ENCODE data around the gene ELF3. TPM values are rescaled to one million over a fixed set of nuclear protein-coding genes. Genes with fewer than 3 reads are reported as not detected.
"Not testable (repeated sequence)": the region's sequence is repeated elsewhere in the genome, so short reads cannot be mapped to it uniquely, and the experiment has no call there.

Gene ELF3
- 0.47 TPM for polyA plus RNA-seq (2012; ENCODE audit: missing spikeins)

DNA sequence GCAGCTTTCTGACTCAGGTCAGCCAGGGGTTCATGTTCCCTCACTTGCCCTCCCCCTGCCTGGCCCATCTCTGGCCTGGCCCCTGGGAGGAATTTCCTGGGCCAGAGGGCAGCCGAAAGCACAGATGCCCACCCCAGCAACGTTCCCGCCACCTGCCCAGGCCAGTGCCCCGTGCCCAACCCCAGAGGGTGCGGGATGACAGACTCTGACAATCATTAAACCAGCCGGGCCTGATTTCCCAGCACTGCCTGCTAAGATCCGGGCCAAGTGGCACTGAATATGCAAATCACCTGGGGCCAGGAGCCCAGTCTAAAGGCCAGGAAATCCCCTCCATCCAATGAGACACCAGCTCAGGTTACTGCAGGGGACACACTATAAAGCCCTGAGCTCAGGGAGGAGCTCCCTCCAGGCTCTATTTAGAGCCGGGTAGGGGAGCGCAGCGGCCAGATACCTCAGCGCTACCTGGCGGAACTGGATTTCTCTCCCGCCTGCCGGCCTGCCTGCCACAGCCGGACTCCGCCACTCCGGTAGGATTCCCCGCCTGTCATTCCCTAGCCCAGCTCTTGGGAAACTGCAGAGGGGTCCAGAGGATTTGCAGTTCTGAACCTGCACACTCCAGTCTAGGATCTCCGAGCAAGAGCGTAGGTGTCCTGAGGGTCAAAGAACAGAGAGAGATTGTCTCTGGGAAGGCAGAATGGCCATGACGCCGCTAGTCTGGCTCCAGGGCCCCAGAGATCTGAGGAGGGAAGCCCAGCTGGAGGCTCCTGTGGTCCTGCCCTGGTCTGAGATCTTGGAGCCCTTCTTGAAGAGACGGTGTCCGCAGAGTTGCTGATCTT is at the start of gene ELF3:
ELF3 (plus strand) TSS at position 408 of the 836 bp plus-strand sequence. CDS start 550 bp downstream, outside the sequence.
- FAIRE-seq (peak; percentile 69), DNase-seq (ENCODE audit: insufficient read length) (peak; percentile 58)
- no peak for TF ChIP-seq TAF1 (IDR thresholded peaks at IDR 0.05; ENCODE audit: borderline replicate concordance, low read depth, low read length)
- no peak for TF ChIP-seq POLR2A (IDR thresholded peaks at IDR 0.05; ENCODE audit: low read depth, low read length)
- no peak for TF ChIP-seq POLR2AphosphoS5 (IDR thresholded peaks at IDR 0.05; ENCODE audit: low read depth, low read length)

- not testable (repeated sequence) for FAIRE-seq; DNase-seq (ENCODE audit: insufficient read length)
These were observed 48.0 kb upstream of the ELF3 start for GRCh38 chr1:201962382-201962781.

DNA sequence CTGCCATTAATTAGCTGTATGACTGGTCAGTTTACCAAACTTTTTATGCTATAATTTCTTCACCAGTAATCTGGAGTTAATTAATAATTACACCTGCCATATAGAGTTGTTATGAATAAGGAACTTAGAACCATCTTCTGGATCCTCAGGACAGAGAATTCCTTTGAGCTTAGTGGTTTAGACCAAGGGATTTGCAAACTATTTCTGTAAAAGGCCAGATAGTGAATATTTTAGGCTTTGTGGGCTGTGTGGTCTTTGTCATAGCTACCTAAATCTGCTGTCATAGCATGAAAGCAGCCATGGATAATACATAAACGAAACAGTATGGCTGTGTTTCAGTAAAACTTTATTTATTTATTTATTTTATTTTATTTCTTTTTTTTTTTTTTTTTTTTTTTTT is 46.1 kb upstream of the ELF3 start:
- DNase-seq (ENCODE audit: insufficient read length) (no peak), FAIRE-seq (no peak)
- TF ChIP-seq TAF1 (IDR thresholded peaks at IDR 0.05; ENCODE audit: borderline replicate concordance, low read depth, low read length) (no peak), POLR2A (IDR thresholded peaks at IDR 0.05; ENCODE audit: low read depth, low read length) (no peak), POLR2AphosphoS5 (IDR thresholded peaks at IDR 0.05; ENCODE audit: low read depth, low read length) (no peak)

GRCh38 chr1:201966171-201966570 is 44.2 kb upstream of the ELF3 start:
- TF ChIP-seq POLR2A (IDR thresholded peaks at IDR 0.05; ENCODE audit: low read depth, low read length) = no peak
- no peak for TF ChIP-seq TAF1 (IDR thresholded peaks at IDR 0.05; ENCODE audit: borderline replicate concordance, low read depth, low read length)
- no peak for TF ChIP-seq POLR2AphosphoS5 (IDR thresholded peaks at IDR 0.05; ENCODE audit: low read depth, low read length)
- DNase-seq (ENCODE audit: insufficient read length) (no peak), FAIRE-seq (no peak)

DNA sequence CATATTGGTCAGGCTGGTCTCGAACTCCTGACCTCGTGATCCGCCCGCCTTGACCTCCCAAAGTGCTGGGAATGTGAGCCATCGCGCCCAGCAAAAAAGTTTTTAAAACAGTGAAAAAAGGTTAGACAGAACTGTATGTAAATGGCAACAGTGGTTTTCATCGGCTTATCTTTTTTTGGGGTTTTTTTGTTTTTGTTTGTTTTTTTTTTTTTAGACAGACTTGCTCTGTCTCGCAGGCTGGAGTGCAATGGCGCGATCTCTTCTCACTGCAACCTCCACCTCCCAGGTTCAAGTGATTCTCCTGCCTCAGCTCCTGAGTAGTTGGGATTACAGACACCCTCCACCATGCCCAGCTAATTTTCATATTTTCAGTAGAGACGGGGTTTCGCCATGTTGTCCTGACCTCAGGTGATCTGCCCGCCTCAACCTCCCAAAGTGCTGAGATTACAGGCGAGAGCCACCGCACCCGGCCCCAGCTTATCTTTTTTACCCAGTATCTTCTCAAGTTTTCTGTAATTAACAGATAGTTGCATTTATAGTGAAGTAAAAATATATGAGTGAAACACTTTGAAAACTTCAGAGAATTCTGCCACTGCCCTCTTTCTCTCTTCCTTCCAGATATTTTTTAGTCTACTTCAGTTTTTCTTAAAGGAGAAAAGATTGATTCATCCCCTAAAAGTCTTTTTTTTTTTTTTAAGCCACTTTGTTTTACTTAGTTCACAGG is 42.0 kb upstream of the ELF3 start:
- TF ChIP-seq POLR2AphosphoS5 (IDR thresholded peaks at IDR 0.05; ENCODE audit: low read depth, low read length) = no peak
- no peak for TF ChIP-seq TAF1 (IDR thresholded peaks at IDR 0.05; ENCODE audit: borderline replicate concordance, low read depth, low read length)
- TF ChIP-seq POLR2A (IDR thresholded peaks at IDR 0.05; ENCODE audit: low read depth, low read length) = no peak
- DNase-seq (ENCODE audit: insufficient read length) (no peak), FAIRE-seq (no peak)

DNA sequence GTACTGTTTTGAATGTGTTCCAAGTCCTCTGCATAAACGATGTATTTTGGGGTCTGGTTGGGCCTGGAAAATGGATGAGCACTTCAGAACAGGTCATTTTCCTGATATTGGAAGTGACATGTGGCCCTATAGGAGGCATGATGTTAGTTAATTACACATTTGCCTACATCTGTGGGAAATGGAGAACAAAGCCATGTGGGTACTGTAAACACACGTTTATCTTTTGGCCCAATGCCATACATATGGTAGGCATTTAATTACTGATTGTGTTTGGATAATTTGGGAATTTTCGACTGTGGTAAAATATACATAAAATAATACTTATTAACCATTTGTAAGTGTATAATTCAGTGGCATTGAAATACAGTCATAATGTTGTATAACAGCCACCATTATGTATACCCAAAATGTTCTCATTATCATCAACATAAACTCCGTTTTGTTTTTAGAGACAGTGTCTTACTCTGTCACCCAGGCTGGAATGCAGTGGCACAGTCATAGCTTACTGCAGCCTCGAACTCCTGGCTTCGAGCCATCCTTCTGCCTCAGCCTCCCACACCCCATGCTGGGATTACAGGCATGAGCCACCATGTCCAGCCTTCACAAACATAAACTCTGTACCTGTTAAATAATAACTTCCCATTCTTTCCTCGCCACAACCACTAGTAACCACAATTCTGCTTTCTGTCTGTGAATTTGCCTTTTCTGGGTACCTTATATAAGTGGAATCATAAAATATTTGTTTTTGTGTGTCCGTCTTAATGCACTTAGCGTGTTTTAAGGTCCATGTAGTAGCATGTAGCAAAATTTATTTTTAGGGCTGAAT is 39.8 kb upstream of the ELF3 start:
- TF ChIP-seq POLR2A (IDR thresholded peaks at IDR 0.05; ENCODE audit: low read depth, low read length) (peak; percentile 53; the same call in 1 of the 2 replicates), POLR2AphosphoS5 (IDR thresholded peaks at IDR 0.05; ENCODE audit: low read depth, low read length) (no peak; the same call in 1 of the 2 replicates), TAF1 (IDR thresholded peaks at IDR 0.05; ENCODE audit: borderline replicate concordance, low read depth, low read length) (no peak)
- FAIRE-seq = no peak
- no peak for DNase-seq (ENCODE audit: insufficient read length)

DNA sequence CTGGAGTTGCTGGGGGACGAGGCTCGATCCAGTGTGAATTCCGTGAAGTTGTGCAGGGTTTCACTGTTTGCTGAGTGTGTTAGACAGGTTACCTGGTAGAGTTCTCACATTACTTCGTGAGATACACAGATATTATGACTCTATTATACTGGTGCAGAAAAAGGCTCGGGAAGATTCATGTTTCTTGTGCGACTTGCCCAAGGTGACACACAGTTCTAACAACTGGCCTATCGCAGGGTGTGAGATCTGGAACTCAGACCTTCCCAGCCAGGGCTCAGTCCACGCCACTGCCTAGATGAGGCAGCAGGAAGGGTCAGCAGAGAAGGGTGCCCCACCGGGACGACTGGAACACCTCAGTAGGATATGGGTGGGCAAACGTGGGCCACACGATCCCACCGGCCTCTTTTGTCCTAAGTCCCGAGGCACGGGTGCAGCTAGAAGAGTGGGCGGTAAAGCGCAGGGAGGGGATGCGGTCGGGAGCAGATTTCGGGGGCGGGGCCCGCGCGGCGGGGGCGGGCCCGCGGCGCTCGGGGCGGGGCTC is 28.2 kb upstream of the ELF3 start:
- FAIRE-seq = peak; percentile 90
- DNase-seq (ENCODE audit: insufficient read length) = peak; percentile 81
- TF ChIP-seq POLR2A (IDR thresholded peaks at IDR 0.05; ENCODE audit: low read depth, low read length) (no peak), TAF1 (IDR thresholded peaks at IDR 0.05; ENCODE audit: borderline replicate concordance, low read depth, low read length) (no peak), POLR2AphosphoS5 (IDR thresholded peaks at IDR 0.05; ENCODE audit: low read depth, low read length) (no peak)

DNA sequence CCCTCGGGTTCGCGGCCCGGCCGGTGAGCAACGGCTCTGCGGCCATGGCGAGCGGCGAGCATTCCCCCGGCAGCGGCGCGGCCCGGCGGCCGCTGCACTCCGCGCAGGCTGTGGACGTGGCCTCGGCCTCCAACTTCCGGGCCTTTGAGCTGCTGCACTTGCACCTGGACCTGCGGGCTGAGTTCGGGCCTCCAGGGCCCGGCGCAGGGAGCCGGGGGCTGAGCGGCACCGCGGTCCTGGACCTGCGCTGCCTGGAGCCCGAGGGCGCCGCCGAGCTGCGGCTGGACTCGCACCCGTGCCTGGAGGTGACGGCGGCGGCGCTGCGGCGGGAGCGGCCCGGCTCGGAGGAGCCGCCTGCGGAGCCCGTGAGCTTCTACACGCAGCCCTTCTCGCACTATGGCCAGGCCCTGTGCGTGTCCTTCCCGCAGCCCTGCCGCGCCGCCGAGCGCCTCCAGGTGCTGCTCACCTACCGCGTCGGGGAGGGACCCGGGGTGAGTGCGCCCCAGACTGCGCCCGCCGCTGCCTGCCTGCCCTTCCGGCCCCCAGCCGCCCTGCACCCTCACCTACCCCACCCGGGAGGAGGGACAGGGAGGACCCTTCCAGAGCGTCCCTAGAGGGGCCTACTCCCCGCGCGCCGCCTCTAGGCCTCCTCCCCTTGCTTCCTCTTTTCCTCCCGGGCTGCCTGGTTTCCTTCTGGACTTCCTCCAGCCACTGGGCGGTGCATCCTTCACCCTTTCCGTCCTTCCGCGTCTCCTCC is 27.6 kb upstream of the ELF3 start, which contains the start of gene RNPEP:
RNPEP (plus strand) TSS at position 26 of the 757 bp plus-strand sequence; CDS start at position 45, 19 bp downstream.
- DNase-seq (ENCODE audit: insufficient read length) (peak; percentile 60), FAIRE-seq (no peak)
- TF ChIP-seq TAF1 (IDR thresholded peaks at IDR 0.05; ENCODE audit: borderline replicate concordance, low read depth, low read length) (peak; percentile 45; the same call in 1 of the 2 replicates), POLR2AphosphoS5 (IDR thresholded peaks at IDR 0.05; ENCODE audit: low read depth, low read length) (peak; percentile 30; the same call in 1 of the 2 replicates), POLR2A (IDR thresholded peaks at IDR 0.05; ENCODE audit: low read depth, low read length) (peak; percentile 54; the same call in 1 of the 2 replicates)

DNA sequence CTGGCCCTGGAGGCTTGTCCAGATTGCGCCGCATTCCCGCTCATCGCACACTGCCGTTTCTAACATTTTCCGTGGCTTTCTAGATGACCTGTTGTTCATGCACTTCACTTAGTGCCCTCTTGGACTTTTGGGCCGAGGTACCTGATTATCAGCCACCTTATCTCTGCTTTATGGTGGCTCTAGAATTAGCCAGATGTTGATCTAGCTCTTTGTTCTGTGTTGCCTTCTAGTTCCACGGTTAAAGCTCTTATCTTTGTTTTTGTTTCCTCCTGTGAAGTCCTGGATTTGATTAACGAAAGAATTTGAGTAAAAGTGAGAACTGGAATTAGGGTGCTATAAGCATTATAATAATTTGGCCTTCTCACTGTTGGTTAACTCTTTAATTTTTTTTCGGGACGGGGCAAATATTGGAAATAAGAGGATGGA is 27.0 kb upstream of the ELF3 start:
- DNase-seq (ENCODE audit: insufficient read length) = no peak

DNA sequence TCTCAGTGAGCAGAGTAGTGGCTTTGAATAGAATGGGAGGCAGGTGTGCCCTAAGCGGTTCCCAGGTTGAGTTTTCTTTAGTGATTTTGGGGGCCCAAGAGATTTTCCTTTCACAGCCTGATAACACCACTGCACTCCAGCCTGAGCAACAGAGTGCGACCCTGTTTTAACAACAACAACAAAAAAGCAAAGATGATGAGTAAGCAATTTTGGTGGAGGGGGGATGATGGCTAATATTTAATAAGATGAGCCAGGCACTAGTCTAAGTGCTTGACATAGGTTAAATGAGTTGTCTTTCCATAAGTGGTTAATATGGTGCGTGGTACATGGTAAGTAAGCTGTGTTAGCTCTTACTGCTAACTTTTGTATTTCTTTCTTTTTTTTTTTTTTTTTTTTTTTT is 25.9 kb upstream of the ELF3 start:
- no peak for TF ChIP-seq TAF1 (IDR thresholded peaks at IDR 0.05; ENCODE audit: borderline replicate concordance, low read depth, low read length)
- no peak for TF ChIP-seq POLR2A (IDR thresholded peaks at IDR 0.05; ENCODE audit: low read depth, low read length)
- TF ChIP-seq POLR2AphosphoS5 (IDR thresholded peaks at IDR 0.05; ENCODE audit: low read depth, low read length) = no peak
- no peak for FAIRE-seq
- DNase-seq (ENCODE audit: insufficient read length) = no peak

More for the DNA sequence above, 27.0 kb upstream of the ELF3 start:
- peak; percentile 50 for FAIRE-seq
- TF ChIP-seq TAF1 (IDR thresholded peaks at IDR 0.05; ENCODE audit: borderline replicate concordance, low read depth, low read length) (no peak), POLR2AphosphoS5 (IDR thresholded peaks at IDR 0.05; ENCODE audit: low read depth, low read length) (no peak), POLR2A (IDR thresholded peaks at IDR 0.05; ENCODE audit: low read depth, low read length) (no peak)

Measured in GM12892 (cell line).